Measurements from ENCODE around the gene SEMA3B.

SEMA3B gene

DNA sequence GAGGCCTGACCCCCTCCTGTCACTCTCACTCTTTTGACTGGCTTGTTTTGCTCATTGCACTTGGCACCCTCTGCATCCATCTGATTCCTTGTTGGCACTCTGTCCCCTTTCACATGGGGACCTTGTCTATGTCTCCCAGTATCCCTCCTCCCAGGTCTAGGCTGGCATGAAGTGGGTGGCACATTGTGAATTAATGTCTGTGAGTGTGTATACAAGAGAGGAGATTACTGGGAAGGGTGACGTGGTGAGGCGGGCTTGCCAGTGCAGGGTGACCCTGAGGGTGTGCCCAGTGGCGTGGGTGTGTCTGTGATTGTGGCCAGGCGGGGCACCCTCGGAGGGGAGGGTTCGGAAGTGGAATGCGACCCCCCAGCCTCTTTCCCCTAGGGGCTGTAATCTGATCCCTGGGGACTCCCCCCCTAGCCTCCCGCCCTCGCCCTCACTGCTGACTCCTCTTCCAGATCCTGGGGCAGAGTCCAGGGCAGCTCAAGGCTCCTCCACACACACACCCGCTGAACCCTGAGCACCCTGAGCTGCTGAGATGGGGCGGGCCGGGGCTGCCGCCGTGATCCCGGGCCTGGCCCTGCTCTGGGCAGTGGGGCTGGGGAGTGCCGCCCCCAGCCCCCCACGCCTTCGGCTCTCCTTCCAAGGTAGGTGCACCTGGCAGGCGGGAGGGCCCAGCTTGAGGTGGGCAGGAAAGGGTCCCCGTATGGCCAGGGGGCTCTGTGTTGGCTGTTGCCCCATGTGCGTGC lies at the start of gene SEMA3B:
TSS of gene SEMA3B (plus strand) at position 445 of the 749 bp plus-strand sequence. CDS start at position 539, 94 bp downstream.
- ChIA-PET CTCF (interaction anchor here (0.6 to 3.8 kb wide), 6 partner anchors 9 to 77 kb away, joined by 3 to 38 read pairs (median 4); partner anchors contain the start of gene HYAL2), POLR2A (interaction anchor here (1.7 kb wide), 1 partner anchor 59 kb away, joined by 4 read pairs; the partner anchor contains the start of gene TUSC2)
- Histone ChIP-seq H3K36me3 (ENCODE audit: control insufficient read depth in 2 of 2, insufficient read depth in 1 of 2, low read length in 2 of 2) (no peaks in the 10 kb centered on the region), H3K27ac (ENCODE audit: extremely low read depth, low read depth, low read length) (no peak within 1 kb of the TSS), H3K4me3 (ENCODE audit: low read depth, low read length) (no peak within 1 kb of the TSS), H3K9me3 (ENCODE audit: control insufficient read depth, insufficient read depth, low read depth, low read length) (no peaks in the 10 kb centered on the region), H3K4me1 (ENCODE audit: control insufficient read depth, insufficient read depth, low read length) (peaks cover 3% of the 10 kb centered on the region; the same call in 1 of the 2 replicates)
- no peak for TF ChIP-seq MZF1 (tag by site-specific recombination; IDR thresholded peaks at IDR 0.05; ENCODE audit: borderline replicate concordance)
- TF ChIP-seq, protein P1, sequence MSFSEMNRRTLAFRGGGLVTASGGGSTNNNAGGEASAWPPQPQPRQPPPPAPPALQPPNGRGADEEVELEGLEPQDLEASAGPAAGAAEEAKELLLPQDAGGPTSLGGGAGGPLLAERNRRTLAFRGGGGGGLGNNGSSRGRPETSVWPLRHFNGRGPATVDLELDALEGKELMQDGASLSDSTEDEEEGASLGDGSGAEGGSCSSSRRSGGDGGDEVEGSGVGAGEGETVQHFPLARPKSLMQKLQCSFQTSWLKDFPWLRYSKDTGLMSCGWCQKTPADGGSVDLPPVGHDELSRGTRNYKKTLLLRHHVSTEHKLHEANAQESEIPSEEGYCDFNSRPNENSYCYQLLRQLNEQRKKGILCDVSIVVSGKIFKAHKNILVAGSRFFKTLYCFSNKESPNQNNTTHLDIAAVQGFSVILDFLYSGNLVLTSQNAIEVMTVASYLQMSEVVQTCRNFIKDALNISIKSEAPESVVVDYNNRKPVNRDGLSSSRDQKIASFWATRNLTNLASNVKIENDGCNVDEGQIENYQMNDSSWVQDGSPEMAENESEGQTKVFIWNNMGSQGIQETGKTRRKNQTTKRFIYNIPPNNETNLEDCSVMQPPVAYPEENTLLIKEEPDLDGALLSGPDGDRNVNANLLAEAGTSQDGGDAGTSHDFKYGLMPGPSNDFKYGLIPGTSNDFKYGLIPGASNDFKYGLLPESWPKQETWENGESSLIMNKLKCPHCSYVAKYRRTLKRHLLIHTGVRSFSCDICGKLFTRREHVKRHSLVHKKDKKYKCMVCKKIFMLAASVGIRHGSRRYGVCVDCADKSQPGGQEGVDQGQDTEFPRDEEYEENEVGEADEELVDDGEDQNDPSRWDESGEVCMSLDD (tag by site-specific recombination; IDR thresholded peaks at IDR 0.05), result no peak
- peak; percentile 53 for TF ChIP-seq ZBTB20 (tag by site-specific recombination; IDR thresholded peaks at IDR 0.05)
- TF ChIP-seq ZNF2 (tag by site-specific recombination; IDR thresholded peaks at IDR 0.05), result no peak
- TF ChIP-seq, protein P2, sequence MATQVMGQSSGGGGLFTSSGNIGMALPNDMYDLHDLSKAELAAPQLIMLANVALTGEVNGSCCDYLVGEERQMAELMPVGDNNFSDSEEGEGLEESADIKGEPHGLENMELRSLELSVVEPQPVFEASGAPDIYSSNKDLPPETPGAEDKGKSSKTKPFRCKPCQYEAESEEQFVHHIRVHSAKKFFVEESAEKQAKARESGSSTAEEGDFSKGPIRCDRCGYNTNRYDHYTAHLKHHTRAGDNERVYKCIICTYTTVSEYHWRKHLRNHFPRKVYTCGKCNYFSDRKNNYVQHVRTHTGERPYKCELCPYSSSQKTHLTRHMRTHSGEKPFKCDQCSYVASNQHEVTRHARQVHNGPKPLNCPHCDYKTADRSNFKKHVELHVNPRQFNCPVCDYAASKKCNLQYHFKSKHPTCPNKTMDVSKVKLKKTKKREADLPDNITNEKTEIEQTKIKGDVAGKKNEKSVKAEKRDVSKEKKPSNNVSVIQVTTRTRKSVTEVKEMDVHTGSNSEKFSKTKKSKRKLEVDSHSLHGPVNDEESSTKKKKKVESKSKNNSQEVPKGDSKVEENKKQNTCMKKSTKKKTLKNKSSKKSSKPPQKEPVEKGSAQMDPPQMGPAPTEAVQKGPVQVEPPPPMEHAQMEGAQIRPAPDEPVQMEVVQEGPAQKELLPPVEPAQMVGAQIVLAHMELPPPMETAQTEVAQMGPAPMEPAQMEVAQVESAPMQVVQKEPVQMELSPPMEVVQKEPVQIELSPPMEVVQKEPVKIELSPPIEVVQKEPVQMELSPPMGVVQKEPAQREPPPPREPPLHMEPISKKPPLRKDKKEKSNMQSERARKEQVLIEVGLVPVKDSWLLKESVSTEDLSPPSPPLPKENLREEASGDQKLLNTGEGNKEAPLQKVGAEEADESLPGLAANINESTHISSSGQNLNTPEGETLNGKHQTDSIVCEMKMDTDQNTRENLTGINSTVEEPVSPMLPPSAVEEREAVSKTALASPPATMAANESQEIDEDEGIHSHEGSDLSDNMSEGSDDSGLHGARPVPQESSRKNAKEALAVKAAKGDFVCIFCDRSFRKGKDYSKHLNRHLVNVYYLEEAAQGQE (tag by site-specific recombination; IDR thresholded peaks at IDR 0.05), result no peak
- TF ChIP-seq, protein P3, sequence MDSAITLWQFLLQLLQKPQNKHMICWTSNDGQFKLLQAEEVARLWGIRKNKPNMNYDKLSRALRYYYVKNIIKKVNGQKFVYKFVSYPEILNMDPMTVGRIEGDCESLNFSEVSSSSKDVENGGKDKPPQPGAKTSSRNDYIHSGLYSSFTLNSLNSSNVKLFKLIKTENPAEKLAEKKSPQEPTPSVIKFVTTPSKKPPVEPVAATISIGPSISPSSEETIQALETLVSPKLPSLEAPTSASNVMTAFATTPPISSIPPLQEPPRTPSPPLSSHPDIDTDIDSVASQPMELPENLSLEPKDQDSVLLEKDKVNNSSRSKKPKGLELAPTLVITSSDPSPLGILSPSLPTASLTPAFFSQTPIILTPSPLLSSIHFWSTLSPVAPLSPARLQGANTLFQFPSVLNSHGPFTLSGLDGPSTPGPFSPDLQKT (IDR thresholded peaks at IDR 0.05; ENCODE audit: borderline replicate concordance, low read depth, low read length), result no peak
- no peak for TF ChIP-seq GLI2 (tag by site-specific recombination; IDR thresholded peaks at IDR 0.05; ENCODE audit: borderline replicate concordance, low read depth)
- no peak for TF ChIP-seq ZNF366 (tag by site-specific recombination; conservative IDR thresholded peaks at IDR 0.05)
- no peak for TF ChIP-seq HOXA7 (CRISPR knock-in tag; IDR thresholded peaks at IDR 0.05; ENCODE audit: borderline replicate concordance)
- no peak for TF ChIP-seq ZNF510 (tag by site-specific recombination; IDR thresholded peaks at IDR 0.05; ENCODE audit: insufficient replicate concordance)
- TF ChIP-seq BCL11A (tag by site-specific recombination; IDR thresholded peaks at IDR 0.05; ENCODE audit: low read depth), result no peak
- TF ChIP-seq ZNF571 (tag by site-specific recombination; IDR thresholded peaks at IDR 0.05), result no peak
- no peak for TF ChIP-seq ZSCAN23 (tag by site-specific recombination; IDR thresholded peaks at IDR 0.05)
- TF ChIP-seq ZNF768 (tag by site-specific recombination; IDR thresholded peaks at IDR 0.05), result no peak
- TF ChIP-seq, protein P4, sequence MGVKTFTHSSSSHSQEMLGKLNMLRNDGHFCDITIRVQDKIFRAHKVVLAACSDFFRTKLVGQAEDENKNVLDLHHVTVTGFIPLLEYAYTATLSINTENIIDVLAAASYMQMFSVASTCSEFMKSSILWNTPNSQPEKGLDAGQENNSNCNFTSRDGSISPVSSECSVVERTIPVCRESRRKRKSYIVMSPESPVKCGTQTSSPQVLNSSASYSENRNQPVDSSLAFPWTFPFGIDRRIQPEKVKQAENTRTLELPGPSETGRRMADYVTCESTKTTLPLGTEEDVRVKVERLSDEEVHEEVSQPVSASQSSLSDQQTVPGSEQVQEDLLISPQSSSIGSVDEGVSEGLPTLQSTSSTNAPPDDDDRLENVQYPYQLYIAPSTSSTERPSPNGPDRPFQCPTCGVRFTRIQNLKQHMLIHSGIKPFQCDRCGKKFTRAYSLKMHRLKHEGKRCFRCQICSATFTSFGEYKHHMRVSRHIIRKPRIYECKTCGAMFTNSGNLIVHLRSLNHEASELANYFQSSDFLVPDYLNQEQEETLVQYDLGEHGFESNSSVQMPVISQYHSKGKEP (tag by site-specific recombination; IDR thresholded peaks at IDR 0.05), result no peak
- TF ChIP-seq ZNF558 (tag by site-specific recombination; IDR thresholded peaks at IDR 0.05), result no peak
- no peak for TF ChIP-seq ZNF146 (tag by site-specific recombination; IDR thresholded peaks at IDR 0.05)
- TF ChIP-seq ZFP69B (tag by site-specific recombination; IDR thresholded peaks at IDR 0.05), result no peak
- TF ChIP-seq EGR2 (tag by site-specific recombination; IDR thresholded peaks at IDR 0.05; ENCODE audit: low read depth), result peak; percentile 61
- TF ChIP-seq, protein P5, sequence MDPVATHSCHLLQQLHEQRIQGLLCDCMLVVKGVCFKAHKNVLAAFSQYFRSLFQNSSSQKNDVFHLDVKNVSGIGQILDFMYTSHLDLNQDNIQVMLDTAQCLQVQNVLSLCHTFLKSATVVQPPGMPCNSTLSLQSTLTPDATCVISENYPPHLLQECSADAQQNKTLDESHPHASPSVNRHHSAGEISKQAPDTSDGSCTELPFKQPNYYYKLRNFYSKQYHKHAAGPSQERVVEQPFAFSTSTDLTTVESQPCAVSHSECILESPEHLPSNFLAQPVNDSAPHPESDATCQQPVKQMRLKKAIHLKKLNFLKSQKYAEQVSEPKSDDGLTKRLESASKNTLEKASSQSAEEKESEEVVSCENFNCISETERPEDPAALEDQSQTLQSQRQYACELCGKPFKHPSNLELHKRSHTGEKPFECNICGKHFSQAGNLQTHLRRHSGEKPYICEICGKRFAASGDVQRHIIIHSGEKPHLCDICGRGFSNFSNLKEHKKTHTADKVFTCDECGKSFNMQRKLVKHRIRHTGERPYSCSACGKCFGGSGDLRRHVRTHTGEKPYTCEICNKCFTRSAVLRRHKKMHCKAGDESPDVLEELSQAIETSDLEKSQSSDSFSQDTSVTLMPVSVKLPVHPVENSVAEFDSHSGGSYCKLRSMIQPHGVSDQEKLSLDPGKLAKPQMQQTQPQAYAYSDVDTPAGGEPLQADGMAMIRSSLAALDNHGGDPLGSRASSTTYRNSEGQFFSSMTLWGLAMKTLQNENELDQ (tag by site-specific recombination; IDR thresholded peaks at IDR 0.05; ENCODE audit: low read depth), result no peak
- peak; percentile 46; the same call in 1 of the 2 replicates for TF ChIP-seq SP7 (tag by site-specific recombination; IDR thresholded peaks at IDR 0.05)
- no peak for TF ChIP-seq ZNF132 (tag by site-specific recombination; IDR thresholded peaks at IDR 0.05; ENCODE audit: borderline replicate concordance)
- TF ChIP-seq ZNF155 (tag by site-specific recombination; IDR thresholded peaks at IDR 0.05), result no peak
- TF ChIP-seq OSR2 (tag by site-specific recombination; IDR thresholded peaks at IDR 0.05), result no peak
- no peak for TF ChIP-seq ZNF830 (tag by site-specific recombination; IDR thresholded peaks at IDR 0.05; ENCODE audit: low read depth)
- TF ChIP-seq YY1 (tag by site-specific recombination; IDR thresholded peaks at IDR 0.05), result no peak
- TF ChIP-seq MEIS1 (CRISPR knock-in tag; IDR thresholded peaks at IDR 0.05; ENCODE audit: borderline replicate concordance), result no peak
